CD14-positive monocyte (primary cell): ENCODE data around the gene GNPAT. TPM values are rescaled to one million over a fixed set of nuclear protein-coding genes. Genes with fewer than 3 reads are reported as not detected.

ENCODE experiments used
- DNase-seq, 3 donors: peaks; one replicate each; pipeline ENCODE4 v3.0.0-alpha.2; 2011 to 2022
- H2AFZ ChIP-seq: 2 replicates; pipeline ENCODE4 v1.6.0; 2012; ENCODE audit warnings: mild to moderate bottlenecking, low read depth, low read length, inconsistent platforms; ENCODE audit not compliant: insufficient read depth, poor library complexity, severe bottlenecking
- H3K27ac ChIP-seq, 2 donors: 1 replicate in 1 of 2; 2 replicates in 1 of 2; pipeline ENCODE4 v1.5.1; 2012 to 2013; ENCODE audit warnings: low read length in 2 of 2, control low read depth in 1 of 2, inconsistent platforms in 1 of 2, low read depth in 1 of 2, mild to moderate bottlenecking in 1 of 2
- H3K27me3 ChIP-seq, 2 donors: one replicate each; pipeline versions ENCODE4 v1.6.0 to v1.6.1; 2011 to 2013; ENCODE audit warnings: low read length in 2 of 2; ENCODE audit not compliant: control insufficient read depth in 2 of 2, insufficient read depth in 2 of 2
- H3K36me3 ChIP-seq, 2 donors: replicated peaks in 1 of 2; 1 replicate in 1 of 2; 2 replicates in 1 of 2; pipeline versions ENCODE4 v1.5.1 to v1.6.1; 2012 to 2013; ENCODE audit warnings: low read length in 2 of 2, control low read depth in 1 of 2, inconsistent platforms in 1 of 2, mild to moderate bottlenecking in 1 of 2; ENCODE audit not compliant: insufficient read depth in 2 of 2, control insufficient read depth in 1 of 2
- H3K4me1 ChIP-seq, 2 donors: 1 replicate in 1 of 2; 2 replicates in 1 of 2; pipeline versions ENCODE4 v1.5.1 to v1.6.1; 2012 to 2013; ENCODE audit warnings: low read length in 2 of 2, control low read depth in 1 of 2, inconsistent platforms in 1 of 2, mild to moderate bottlenecking in 1 of 2, moderate library complexity in 1 of 2; ENCODE audit not compliant: insufficient read depth in 2 of 2, control insufficient read depth in 1 of 2
- H3K4me2 ChIP-seq: replicated peaks from 2 replicates; pipeline ENCODE3; 2012; ENCODE audit warnings: low read length, moderate library complexity, mild to moderate bottlenecking; ENCODE audit not compliant: poor library complexity, severe bottlenecking; ENCODE audit errors: extremely low read depth
- H3K4me3 ChIP-seq, 3 experiments: fragments of 200-600 bp in 1 of 3; sonication (generic) in 1 of 3; replicated peaks in 1 of 3; 1 replicate in 2 of 3; 2 replicates in 1 of 3; pipeline ENCODE4 v1.5.1; 2011 to 2013; ENCODE audit warnings: low read length in 3 of 3, mild to moderate bottlenecking in 3 of 3, control low read depth in 2 of 3, low read depth in 2 of 3, inconsistent platforms in 1 of 3, moderate library complexity in 1 of 3
- H3K79me2 ChIP-seq: 2 replicates; pipeline ENCODE4 v1.6.0; 2012; ENCODE audit warnings: mild to moderate bottlenecking, control low read depth, inconsistent platforms, low read length, moderate library complexity; ENCODE audit not compliant: insufficient read depth
- H3K9ac ChIP-seq: 2 replicates; pipeline ENCODE4 v1.6.0; 2017; ENCODE audit warnings: low read length, mild to moderate bottlenecking; ENCODE audit not compliant: insufficient read depth, poor library complexity, severe bottlenecking
- H3K9me3 ChIP-seq, 2 donors: replicated peaks in 1 of 2; 1 replicate in 1 of 2; 2 replicates in 1 of 2; pipeline versions ENCODE4 v1.5.1 to v1.6.1; 2012 to 2013; ENCODE audit warnings: low read length in 2 of 2, control low read depth in 1 of 2; ENCODE audit not compliant: control insufficient read depth in 1 of 2, insufficient read depth in 1 of 2
- H4K20me1 ChIP-seq: 2 replicates; pipeline ENCODE4 v1.6.0; 2012; ENCODE audit warnings: mild to moderate bottlenecking, low read length, control low read depth, moderate library complexity; ENCODE audit not compliant: insufficient read depth
- H3K27ac Mint-ChIP-seq, 7 donors: one replicate each; pipeline ENCODE4 v1.8.0; 2020; ENCODE audit warnings: mild to moderate bottlenecking in 7 of 7, mixed read lengths in 7 of 7, moderate library complexity in 6 of 7, inconsistent platforms in 2 of 7
- H3K27me3 Mint-ChIP-seq, 3 donors: one replicate each; pipeline ENCODE4 v1.8.0; 2021 to 2022; ENCODE audit warnings: low read depth in 3 of 3, mild to moderate bottlenecking in 3 of 3, mixed read lengths in 3 of 3, moderate library complexity in 3 of 3, inconsistent platforms in 1 of 3
- H3K36me3 Mint-ChIP-seq, 2 donors: one replicate each; pipeline ENCODE4 v1.8.0; 2020; ENCODE audit warnings: mixed read lengths in 2 of 2, inconsistent platforms in 1 of 2, mild to moderate bottlenecking in 1 of 2
- H3K4me1 Mint-ChIP-seq: one replicate; pipeline ENCODE4 v1.8.0; 2020; ENCODE audit warnings: mild to moderate bottlenecking, mixed read lengths
- H3K4me3 Mint-ChIP-seq, 2 donors: one replicate each; pipeline ENCODE4 v1.8.0; 2020; ENCODE audit warnings: mild to moderate bottlenecking in 2 of 2, mixed read lengths in 2 of 2, moderate library complexity in 1 of 2
- H3K9me3 Mint-ChIP-seq, 7 donors: one replicate each; pipeline ENCODE4 v1.8.0; 2020 to 2022; ENCODE audit warnings: mixed read lengths in 7 of 7, mild to moderate bottlenecking in 6 of 7, moderate library complexity in 6 of 7, inconsistent platforms in 2 of 7
- CTCF ChIP-seq: fragments of 200-600 bp; IDR thresholded peaks from one replicate; pipeline ENCODE4 v1.8.0; 2022; ENCODE audit warnings: antibody characterized with exemption, mild to moderate bottlenecking
- WGBS: methylation state at CpG from one replicate; pipeline ENCODE4 v1.1.5; 2013; ENCODE audit warnings: missing lambda C conversion rate; ENCODE audit not compliant: insufficient coverage; 5-methylcytosine and 5-hydroxymethylcytosine counted together
- intact Hi-C, 2 donors: fragments of 100-400 bp; cut with micrococcal nuclease; formaldehyde crosslinking; loops; one replicate each; pipeline versions ENCODE4 v1.15.0 to v1.15.1; 2023
- polyA plus RNA-seq, 3 donors: library from polyadenylated mRNA; depleted of rRNA in 1 of 3; unstranded in 2 of 3; stranded (reverse) in 1 of 3; fragments of 300-500 nt in 2 of 3; fragments of >200 nt in 1 of 3; fragmentation: Illumina TruSeq in 2 of 3; gene quantifications; 1 replicate in 2 of 3; 2 replicates in 1 of 3; pipeline ENCODE4 v1.2.3, GENCODE V29; 2012 to 2021

GNPAT gene
- polyA plus RNA-seq, 3 donors = 20.8 to 40.3 (median 34.8) TPM

DNA sequence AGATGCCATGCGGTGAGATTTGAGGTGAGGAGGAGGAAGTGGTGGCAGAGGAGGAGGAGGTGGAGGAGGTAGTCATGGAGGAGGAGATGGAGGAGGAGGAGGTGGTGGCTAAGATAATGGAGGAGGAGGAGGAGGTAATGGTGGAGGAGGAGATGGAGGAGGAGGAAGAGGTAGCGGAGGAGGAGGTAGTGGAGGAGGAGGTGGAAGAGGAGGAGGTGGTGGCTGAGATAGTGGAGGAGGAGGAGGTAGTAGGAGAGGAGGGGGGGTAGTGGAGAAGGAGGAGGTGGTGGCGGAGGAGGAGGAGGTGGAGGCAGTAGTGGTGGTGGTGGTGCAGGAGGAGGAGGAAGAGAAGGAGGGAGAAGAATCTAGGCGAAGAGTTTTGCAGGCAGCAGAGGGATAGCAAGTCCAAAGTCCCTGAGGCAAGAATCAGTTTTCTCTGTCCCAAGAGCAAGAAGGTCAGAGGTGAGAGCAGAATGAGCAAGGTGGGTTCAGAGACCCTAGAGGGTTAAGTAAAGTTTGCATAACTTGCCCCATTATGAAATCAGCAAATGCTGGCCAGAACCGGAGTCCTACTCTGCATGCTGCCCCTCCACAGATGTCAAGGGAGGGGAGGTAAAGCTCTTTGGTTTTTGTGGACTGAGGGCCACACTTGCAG lies 38.9 kb upstream of the GNPAT start:
- no peaks in the 10 kb centered on the region for H3K4me1 Mint-ChIP-seq
- intact Hi-C loops = no loop called here
- peaks cover 12 to 31% (median 15%) of the 10 kb centered on the region in 3 donors for H3K27me3 Mint-ChIP-seq
- H3K4me3 ChIP-seq = no peak overlapping the region
- H3K27ac ChIP-seq = no peak overlapping the region
- H3K4me1 ChIP-seq = no peaks in the 10 kb centered on the region
- no peak for DNase-seq
- H3K27ac Mint-ChIP-seq = peak overlapping the region in 1 of 7 donors; percentile 12
- H3K4me2 ChIP-seq = no peak overlapping the region
- no peak overlapping the region for H2AFZ ChIP-seq
- H3K9me3 Mint-ChIP-seq = no peaks in the 10 kb centered on the region
- no peaks in the 10 kb centered on the region for H4K20me1 ChIP-seq
- H3K36me3 ChIP-seq = no peaks in the 10 kb centered on the region
- H3K27me3 ChIP-seq = peaks cover 0 to 5% of the 10 kb centered on the region in 2 donors
- H3K79me2 ChIP-seq = no peaks in the 10 kb centered on the region
- H3K4me3 Mint-ChIP-seq = no peak overlapping the region
- H3K9ac ChIP-seq = no peak overlapping the region
- 56% methylated on average over 4 of the region's 5 CpGs for WGBS
- H3K36me3 Mint-ChIP-seq = no peaks in the 10 kb centered on the region
- no peak for TF ChIP-seq CTCF
- H3K9me3 ChIP-seq = no peaks in the 10 kb centered on the region

- no peak for DNase-seq
- H3K4me1 Mint-ChIP-seq = no peaks in the 10 kb centered on the region
- Histone ChIP-seq H2AFZ (no peak overlapping the region), H4K20me1 (no peaks in the 10 kb centered on the region), H3K27ac (no peak overlapping the region), H3K4me1 (no peaks in the 10 kb centered on the region), H3K4me2 (no peak overlapping the region), H3K4me3 (no peak overlapping the region), H3K9me3 (no peaks in the 10 kb centered on the region), H3K79me2 (no peaks in the 10 kb centered on the region), H3K9ac (no peak overlapping the region), H3K27me3 (peaks cover 0 to 5% of the 10 kb centered on the region in 2 donors), H3K36me3 (no peaks in the 10 kb centered on the region)
- peaks cover 12 to 26% (median 16%) of the 10 kb centered on the region in 3 donors for H3K27me3 Mint-ChIP-seq
- intact Hi-C loops = no loop called here
- no peak for TF ChIP-seq CTCF
- WGBS = 89% methylated on average over 20 of the region's 21 CpGs
- no peaks in the 10 kb centered on the region for H3K36me3 Mint-ChIP-seq
- H3K4me3 Mint-ChIP-seq = no peak overlapping the region
- no peak overlapping the region for H3K27ac Mint-ChIP-seq
- no peaks in the 10 kb centered on the region for H3K9me3 Mint-ChIP-seq
Observed at GRCh38 chr1:231203259-231204057, 37.6 kb upstream of the GNPAT start.
